Panc1 (cell line): ENCODE data around the gene TRERF1. TPM values are rescaled to one million over a fixed set of nuclear protein-coding genes. Genes with fewer than 3 reads are reported as not detected.

Experiments
- ATAC-seq: fragments of 200-7000 bp; cut with Tn5 transposase; 2 replicates; pipeline ENCODE4 v1.9.1; 2020; ENCODE audit warnings: mild to moderate bottlenecking, moderate library complexity
- BruUV-seq: library from RNA; stranded (reverse); fragments of 400-500 nt; replicated peaks from 2 replicates; lab custom pipeline; 2021; lab: Mats Ljungman, UMichigan
- CTCF ChIA-PET: fragments of 300-600 bp; sonication (Branson Sonifier 250); formaldehyde crosslinking; loops from one replicate; lab custom pipeline; 2022; ENCODE audit warnings: antibody characterized with exemption; lab: Charles Lee
- POLR2A ChIA-PET: fragments of 300-600 bp; sonication (Branson Sonifier 250); formaldehyde crosslinking; loops from one replicate; lab custom pipeline; 2022; ENCODE audit warnings: antibody characterized with exemption; lab: Charles Lee
- DNase-seq: peaks from one replicate; pipeline ENCODE4 v3.0.0-alpha.2; 2010; ENCODE audit warnings: low read depth, low spot score
- H3K27ac ChIP-seq: 2 replicates; pipeline ENCODE4 v1.5.1; 2011; ENCODE audit warnings: mild to moderate bottlenecking, low read length, inconsistent platforms
- H3K27me3 ChIP-seq: fragments of 200-500 bp; sonication (Bioruptor generic); 2 replicates; pipeline ENCODE4 v1.6.0; 2014; ENCODE audit warnings: low read length, inconsistent platforms; ENCODE audit not compliant: control insufficient read depth, insufficient read depth
- H3K36me3 ChIP-seq: fragments of 200-500 bp; sonication (Bioruptor generic); 2 replicates; pipeline ENCODE4 v1.5.1; 2014; ENCODE audit warnings: inconsistent platforms, mild to moderate bottlenecking, low read length, moderate library complexity; ENCODE audit not compliant: control insufficient read depth, insufficient read depth
- H3K4me1 ChIP-seq: 2 replicates; pipeline ENCODE4 v1.5.1; 2011; ENCODE audit warnings: inconsistent platforms, mild to moderate bottlenecking, low read length, moderate library complexity; ENCODE audit not compliant: control insufficient read depth, insufficient read depth
- H3K4me3 ChIP-seq, 2 experiments: 2 replicates each; pipeline ENCODE4 v1.5.1; 2011 to 2012; ENCODE audit warnings: low read depth in 2 of 2, low read length in 2 of 2, mild to moderate bottlenecking in 2 of 2, inconsistent platforms in 1 of 2, moderate library complexity in 1 of 2
- H3K9me3 ChIP-seq: fragments of 200-500 bp; sonication (Bioruptor generic); 2 replicates; pipeline ENCODE4 v1.5.1; 2014; ENCODE audit warnings: low read depth, mild to moderate bottlenecking, inconsistent platforms, low read length, moderate library complexity; ENCODE audit not compliant: control insufficient read depth, insufficient read depth
- POLR2AphosphoS5 ChIP-seq: IDR thresholded peaks from 2 replicates; pipeline ENCODE4 v1.6.1; 2012; ENCODE audit warnings: mild to moderate bottlenecking, low read depth, low read length, moderate library complexity
- SIN3A ChIP-seq: IDR thresholded peaks from 2 replicates; pipeline ENCODE4 v1.6.1; 2012; ENCODE audit warnings: low read depth, mild to moderate bottlenecking, low read length, moderate library complexity, borderline replicate concordance; ENCODE audit not compliant: insufficient read depth
- TCF7L2 ChIP-seq: IDR thresholded peaks from 2 replicates; pipeline ENCODE4 v1.6.1; 2011; ENCODE audit warnings: mild to moderate bottlenecking, low read depth, low read length, inconsistent platforms
- in situ Hi-C: cut with HindIII; loops from 2 replicates; pipeline ENCODE4 v1.10.0; 2016; ENCODE audit warnings: low sequenced_read_pairs, low pct_unique_long_range_greater_than_20kb
- intact Hi-C: fragments of 100-400 bp; cut with micrococcal nuclease; formaldehyde crosslinking; loops from one replicate; pipeline ENCODE4 v1.10.0; 2022; ENCODE audit not compliant: unreplicated experiment
- total RNA-seq: library from RNA; stranded (reverse); gene quantifications from one replicate; pipeline ENCODE4 v1.2.1, GENCODE V29; 2021; ENCODE audit not compliant: unreplicated experiment
- TF ChIP-seq, protein P1 (sequence below): fragments of 450-650 bp; IDR thresholded peaks from 2 replicates; pipeline ENCODE4 v1.5.1; 2017; ENCODE audit warnings: mild to moderate bottlenecking
- TF ChIP-seq, protein P2 (sequence below), 2 experiments: IDR thresholded peaks; 2 replicates each; pipeline ENCODE4 v1.6.1; 2011 to 2012; ENCODE audit warnings: low read depth in 2 of 2, control low read depth in 1 of 2, low read length in 1 of 2, mild to moderate bottlenecking in 1 of 2, moderate library complexity in 1 of 2; ENCODE audit not compliant: insufficient read depth in 1 of 2

The TRERF1 gene
- total RNA-seq, 1 experiment from 2014 or later = 30.6 TPM

DNA sequence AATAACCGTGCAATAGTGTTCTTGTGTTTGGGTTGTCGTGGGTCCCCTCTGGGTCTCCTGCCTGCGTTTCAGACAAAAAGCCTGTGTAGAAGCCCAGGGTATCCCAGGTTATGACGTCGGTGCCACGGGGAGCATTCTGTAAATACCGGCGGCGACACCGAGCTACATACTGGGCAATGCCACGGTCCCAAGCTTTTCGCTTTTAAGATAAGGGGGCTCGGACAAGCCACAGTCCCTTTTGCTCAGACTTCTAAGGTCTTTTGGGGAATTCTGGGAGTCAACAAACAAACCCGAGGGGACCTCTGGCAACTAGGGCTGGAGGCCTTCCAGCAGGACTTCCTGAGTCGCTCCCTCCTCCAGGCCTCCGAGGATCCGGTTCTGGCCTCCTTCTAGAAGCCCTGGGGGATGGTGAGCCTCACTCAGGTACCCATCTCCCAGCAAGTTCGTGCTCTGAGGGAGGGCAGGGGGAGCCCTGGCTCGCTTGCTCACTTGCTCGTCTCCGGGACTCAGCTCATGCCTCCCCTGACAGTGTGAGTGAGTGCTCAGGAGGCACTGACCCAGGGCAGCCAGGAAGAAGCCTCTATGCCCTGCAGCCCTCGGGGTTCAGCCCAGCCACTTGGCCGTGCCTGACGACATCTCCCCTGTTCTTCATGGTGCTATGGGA lies 171.6 kb downstream of the TRERF1 start:
- Histone ChIP-seq H3K4me3 (no peak overlapping the region), H3K9me3 (no peaks in the 10 kb centered on the region), H3K27me3 (no peaks in the 10 kb centered on the region), H3K36me3 (no peaks in the 10 kb centered on the region), H3K27ac (peak overlapping the region; percentile 65), H3K4me1 (peaks cover 29% of the 10 kb centered on the region)
- in situ Hi-C loops (no loop called here), intact Hi-C loops (no loop called here)
- DNase-seq (no peak), ATAC-seq (peak; percentile 65)
- CTCF ChIA-PET = no interaction called here
- TF ChIP-seq, protein P1, sequence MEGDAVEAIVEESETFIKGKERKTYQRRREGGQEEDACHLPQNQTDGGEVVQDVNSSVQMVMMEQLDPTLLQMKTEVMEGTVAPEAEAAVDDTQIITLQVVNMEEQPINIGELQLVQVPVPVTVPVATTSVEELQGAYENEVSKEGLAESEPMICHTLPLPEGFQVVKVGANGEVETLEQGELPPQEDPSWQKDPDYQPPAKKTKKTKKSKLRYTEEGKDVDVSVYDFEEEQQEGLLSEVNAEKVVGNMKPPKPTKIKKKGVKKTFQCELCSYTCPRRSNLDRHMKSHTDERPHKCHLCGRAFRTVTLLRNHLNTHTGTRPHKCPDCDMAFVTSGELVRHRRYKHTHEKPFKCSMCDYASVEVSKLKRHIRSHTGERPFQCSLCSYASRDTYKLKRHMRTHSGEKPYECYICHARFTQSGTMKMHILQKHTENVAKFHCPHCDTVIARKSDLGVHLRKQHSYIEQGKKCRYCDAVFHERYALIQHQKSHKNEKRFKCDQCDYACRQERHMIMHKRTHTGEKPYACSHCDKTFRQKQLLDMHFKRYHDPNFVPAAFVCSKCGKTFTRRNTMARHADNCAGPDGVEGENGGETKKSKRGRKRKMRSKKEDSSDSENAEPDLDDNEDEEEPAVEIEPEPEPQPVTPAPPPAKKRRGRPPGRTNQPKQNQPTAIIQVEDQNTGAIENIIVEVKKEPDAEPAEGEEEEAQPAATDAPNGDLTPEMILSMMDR = no peak
- TF ChIP-seq SIN3A (no peak), POLR2AphosphoS5 (no peak)
- TF ChIP-seq, protein P2, sequence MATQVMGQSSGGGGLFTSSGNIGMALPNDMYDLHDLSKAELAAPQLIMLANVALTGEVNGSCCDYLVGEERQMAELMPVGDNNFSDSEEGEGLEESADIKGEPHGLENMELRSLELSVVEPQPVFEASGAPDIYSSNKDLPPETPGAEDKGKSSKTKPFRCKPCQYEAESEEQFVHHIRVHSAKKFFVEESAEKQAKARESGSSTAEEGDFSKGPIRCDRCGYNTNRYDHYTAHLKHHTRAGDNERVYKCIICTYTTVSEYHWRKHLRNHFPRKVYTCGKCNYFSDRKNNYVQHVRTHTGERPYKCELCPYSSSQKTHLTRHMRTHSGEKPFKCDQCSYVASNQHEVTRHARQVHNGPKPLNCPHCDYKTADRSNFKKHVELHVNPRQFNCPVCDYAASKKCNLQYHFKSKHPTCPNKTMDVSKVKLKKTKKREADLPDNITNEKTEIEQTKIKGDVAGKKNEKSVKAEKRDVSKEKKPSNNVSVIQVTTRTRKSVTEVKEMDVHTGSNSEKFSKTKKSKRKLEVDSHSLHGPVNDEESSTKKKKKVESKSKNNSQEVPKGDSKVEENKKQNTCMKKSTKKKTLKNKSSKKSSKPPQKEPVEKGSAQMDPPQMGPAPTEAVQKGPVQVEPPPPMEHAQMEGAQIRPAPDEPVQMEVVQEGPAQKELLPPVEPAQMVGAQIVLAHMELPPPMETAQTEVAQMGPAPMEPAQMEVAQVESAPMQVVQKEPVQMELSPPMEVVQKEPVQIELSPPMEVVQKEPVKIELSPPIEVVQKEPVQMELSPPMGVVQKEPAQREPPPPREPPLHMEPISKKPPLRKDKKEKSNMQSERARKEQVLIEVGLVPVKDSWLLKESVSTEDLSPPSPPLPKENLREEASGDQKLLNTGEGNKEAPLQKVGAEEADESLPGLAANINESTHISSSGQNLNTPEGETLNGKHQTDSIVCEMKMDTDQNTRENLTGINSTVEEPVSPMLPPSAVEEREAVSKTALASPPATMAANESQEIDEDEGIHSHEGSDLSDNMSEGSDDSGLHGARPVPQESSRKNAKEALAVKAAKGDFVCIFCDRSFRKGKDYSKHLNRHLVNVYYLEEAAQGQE (IDR thresholded peaks at IDR 0.05; ENCODE audit: insufficient read depth in 1 of 2, low read depth in 2 of 2, low read length in 1 of 2) = no peak
- POLR2A ChIA-PET = no interaction called here
- no TSS peak for BruUV-seq

DNA sequence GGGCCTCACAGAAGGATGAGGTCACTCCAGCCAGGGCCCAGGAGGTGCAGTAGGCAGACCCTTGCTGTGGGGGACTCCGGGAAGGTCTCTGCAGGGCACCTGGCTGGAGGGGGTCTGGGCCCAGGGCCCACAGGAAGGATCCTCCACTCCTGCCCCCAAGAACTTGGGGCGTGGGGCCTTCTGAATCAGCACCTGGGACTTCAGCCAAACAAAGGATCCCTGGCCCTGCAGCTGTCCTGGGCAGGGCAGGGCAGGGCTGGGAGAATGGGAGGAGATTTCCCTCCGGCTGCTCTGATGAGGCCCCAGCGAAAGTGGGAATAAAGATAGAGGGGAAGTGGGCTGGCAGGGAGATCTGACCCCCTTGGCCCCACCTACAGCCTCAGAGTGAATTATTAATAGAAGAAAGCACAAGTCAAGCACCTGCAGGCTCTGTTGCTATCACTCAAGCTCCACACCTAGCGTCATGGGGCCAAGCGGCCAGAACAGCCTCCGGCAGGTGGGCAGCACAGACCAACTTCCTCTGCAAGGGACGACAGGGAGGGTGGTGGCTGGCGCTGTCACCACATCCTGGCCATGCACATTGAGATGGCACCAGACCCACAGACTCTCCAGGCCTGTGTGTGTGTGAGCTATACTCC lies 172.5 kb downstream of the TRERF1 start:
- H3K4me1 ChIP-seq = peaks cover 29% of the 10 kb centered on the region
- no peaks in the 10 kb centered on the region for H3K36me3 ChIP-seq
- peak overlapping the region; percentile 3; the same call in 1 of the 2 replicates for H3K27ac ChIP-seq
- no peaks in the 10 kb centered on the region for H3K9me3 ChIP-seq
- TF ChIP-seq SIN3A = no peak
- TF ChIP-seq, protein P2 (IDR thresholded peaks at IDR 0.05; ENCODE audit: insufficient read depth in 1 of 2, low read depth in 2 of 2, low read length in 1 of 2) = no peak
- TF ChIP-seq TCF7L2 = no peak
- no peak for TF ChIP-seq POLR2AphosphoS5
- TF ChIP-seq, protein P1 = no peak
- ChIA-PET CTCF (no interaction called here), POLR2A (no interaction called here)
- BruUV-seq = no TSS peak
- intact Hi-C loops = no loop called here
- no peaks in the 10 kb centered on the region for H3K27me3 ChIP-seq
- DNase-seq (no peak), ATAC-seq (no peak)
- in situ Hi-C loops = no loop called here
- no peak overlapping the region for H3K4me3 ChIP-seq
